ENCODE data around the gene ZIC1.

The ZIC1 gene

DNA sequence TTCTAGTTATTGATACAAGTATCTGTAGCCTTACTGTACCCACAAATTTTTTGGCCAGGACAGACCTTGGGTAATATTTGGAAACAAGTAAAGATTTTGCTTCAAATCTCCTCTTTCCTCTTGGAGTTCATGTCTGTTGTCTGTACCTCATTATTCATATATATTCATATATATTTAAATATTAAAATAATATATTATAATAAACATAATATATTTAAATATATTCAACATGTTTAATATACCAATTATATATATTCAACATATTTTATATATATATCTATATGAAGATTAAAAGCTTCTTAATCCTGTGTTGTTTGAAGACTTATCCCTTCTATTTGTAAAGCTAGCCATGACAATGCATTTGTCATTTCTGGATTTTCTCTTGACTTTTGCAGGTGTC is 38.1 kb downstream of the ZIC1 start:
- H4K91ac ChIP-seq (ENCODE audit: low read depth, low read length), result no peak overlapping the region
- no peak overlapping the region for H2AK5ac ChIP-seq (ENCODE audit: low read length)
- no peaks in the 10 kb centered on the region for H3K4me1 ChIP-seq (ENCODE audit: control insufficient read depth in 1 of 2, insufficient read depth in 2 of 2, low read length in 2 of 2)
- H3K23ac ChIP-seq (ENCODE audit: low read length), result no peak overlapping the region
- no peak overlapping the region for H3K27ac ChIP-seq (ENCODE audit: low read depth, low read length)
- no peaks in the 10 kb centered on the region for H3K79me2 ChIP-seq (ENCODE audit: control insufficient read depth, insufficient read depth, low read length, poor library complexity)
- H4K8ac ChIP-seq (ENCODE audit: low read depth, low read length), result no peak overlapping the region
- H3K18ac ChIP-seq (ENCODE audit: low read length), result no peak overlapping the region
- no peak overlapping the region for H3K14ac ChIP-seq (ENCODE audit: low read length)
- no peaks in the 10 kb centered on the region for H3K36me3 ChIP-seq (ENCODE audit: control insufficient read depth in 1 of 2, insufficient read depth in 2 of 2, low read length in 2 of 2)
- H2BK5ac ChIP-seq (ENCODE audit: low read depth, low read length, poor library complexity), result no peak overlapping the region
- no peak overlapping the region for H3K4me2 ChIP-seq (ENCODE audit: low read length)
- no peak overlapping the region for H2BK12ac ChIP-seq (ENCODE audit: low read length)
- no peak for DNase-seq
- H3K79me1 ChIP-seq (ENCODE audit: low read length), result no peaks in the 10 kb centered on the region
- no peak overlapping the region for H4K12ac ChIP-seq (ENCODE audit: low read depth, low read length)
- no peaks in the 10 kb centered on the region for H3K9me3 ChIP-seq (ENCODE audit: insufficient read depth, low read depth, low read length)
- H3K9ac ChIP-seq (ENCODE audit: low read length), result no peak overlapping the region
- H3K4ac ChIP-seq (ENCODE audit: low read depth, low read length), result no peak overlapping the region
- no peaks in the 10 kb centered on the region for H3K27me3 ChIP-seq (ENCODE audit: insufficient read depth, low read length)
- H2BK120ac ChIP-seq (ENCODE audit: insufficient read depth, low read length, poor library complexity), result no peak overlapping the region
- H2AFZ ChIP-seq (ENCODE audit: insufficient read depth, low read length, poor library complexity), result no peak overlapping the region
- no peak overlapping the region for H3K4me3 ChIP-seq (ENCODE audit: low read depth, low read length)

GRCh38 chr3:147449669-147450068 is 40.5 kb downstream of the ZIC1 start:
- H3K27me3 ChIP-seq (ENCODE audit: insufficient read depth, low read length), result no peaks in the 10 kb centered on the region
- no CpG with 5 or more reads among the region's 3 CpGs for WGBS (ENCODE audit: extremely low coverage, insufficient coverage, insufficient read length)

DNA sequence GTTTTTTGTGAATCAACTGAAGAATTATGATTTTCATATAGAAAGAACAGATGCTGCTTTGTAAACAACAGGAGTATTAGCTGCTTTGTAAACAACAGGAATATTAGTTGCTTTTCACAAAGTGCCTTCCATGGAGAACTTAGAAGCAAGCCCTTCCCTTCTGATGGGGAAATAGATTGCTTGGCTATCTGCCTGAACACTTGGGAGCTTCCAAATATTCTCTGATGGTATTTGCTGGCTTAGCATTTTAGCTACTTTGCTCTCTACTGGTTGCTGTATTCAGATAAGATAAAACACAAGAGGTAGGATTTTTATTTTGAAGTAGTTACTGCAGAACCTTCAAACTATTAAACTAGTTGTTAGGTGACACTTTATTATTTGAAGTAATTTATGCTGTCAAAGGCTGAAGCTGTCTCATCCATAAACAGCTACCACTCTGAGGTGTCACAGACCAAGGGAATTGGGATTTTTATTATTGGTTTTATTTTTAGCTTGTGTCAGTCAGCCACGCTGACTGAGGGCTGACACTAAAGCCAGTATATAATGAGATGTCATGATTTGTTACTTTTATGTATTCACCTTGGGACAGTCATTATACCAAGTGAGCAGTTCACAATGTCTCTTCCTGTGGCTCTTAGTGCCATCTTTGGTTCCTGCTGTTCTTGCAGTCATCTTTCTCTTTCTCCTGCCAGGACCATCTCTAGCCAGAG is 50.0 kb downstream of the ZIC1 start:
- no CpG with 5 or more reads among the region's 1 CpG for WGBS (ENCODE audit: extremely low coverage, insufficient coverage, insufficient read length)
- no peak for DNase-seq
- Histone ChIP-seq H3K9me3 (ENCODE audit: insufficient read depth, low read depth, low read length) (no peaks in the 10 kb centered on the region), H3K79me1 (ENCODE audit: low read length) (no peaks in the 10 kb centered on the region), H3K9ac (ENCODE audit: low read length) (no peak overlapping the region), H3K4me3 (ENCODE audit: low read depth, low read length) (no peak overlapping the region), H3K27ac (ENCODE audit: low read depth, low read length) (no peak overlapping the region), H2BK5ac (ENCODE audit: low read depth, low read length, poor library complexity) (no peak overlapping the region), H4K91ac (ENCODE audit: low read depth, low read length) (no peak overlapping the region), H3K79me2 (ENCODE audit: control insufficient read depth, insufficient read depth, low read length, poor library complexity) (no peaks in the 10 kb centered on the region), H2AFZ (ENCODE audit: insufficient read depth, low read length, poor library complexity) (no peak overlapping the region), H3K14ac (ENCODE audit: low read length) (no peak overlapping the region), H3K4me2 (ENCODE audit: low read length) (no peak overlapping the region), H3K36me3 (ENCODE audit: control insufficient read depth in 1 of 2, insufficient read depth in 2 of 2, low read length in 2 of 2) (no peaks in the 10 kb centered on the region), H3K4me1 (ENCODE audit: control insufficient read depth in 1 of 2, insufficient read depth in 2 of 2, low read length in 2 of 2) (no peaks in the 10 kb centered on the region), H2AK5ac (ENCODE audit: low read length) (no peak overlapping the region), H3K4ac (ENCODE audit: low read depth, low read length) (no peak overlapping the region), H3K23ac (ENCODE audit: low read length) (no peak overlapping the region), H4K8ac (ENCODE audit: low read depth, low read length) (no peak overlapping the region), H3K18ac (ENCODE audit: low read length) (no peak overlapping the region), H3K27me3 (ENCODE audit: insufficient read depth, low read length) (no peaks in the 10 kb centered on the region), H2BK120ac (ENCODE audit: insufficient read depth, low read length, poor library complexity) (no peak overlapping the region), H2BK12ac (ENCODE audit: low read length) (no peak overlapping the region), H4K12ac (ENCODE audit: low read depth, low read length) (no peak overlapping the region)

More at GRCh38 chr3:147449669-147450068, 40.5 kb downstream of the ZIC1 start:
- no peak overlapping the region for H3K27ac ChIP-seq (ENCODE audit: low read depth, low read length)
- H3K4ac ChIP-seq (ENCODE audit: low read depth, low read length), result no peak overlapping the region
- H3K4me2 ChIP-seq (ENCODE audit: low read length), result no peak overlapping the region
- H2BK12ac ChIP-seq (ENCODE audit: low read length), result no peak overlapping the region
- no peaks in the 10 kb centered on the region for H3K79me2 ChIP-seq (ENCODE audit: control insufficient read depth, insufficient read depth, low read length, poor library complexity)
- no peak overlapping the region for H2BK120ac ChIP-seq (ENCODE audit: insufficient read depth, low read length, poor library complexity)
- no peak overlapping the region for H2BK5ac ChIP-seq (ENCODE audit: low read depth, low read length, poor library complexity)
- no peak overlapping the region for H3K4me3 ChIP-seq (ENCODE audit: low read depth, low read length)
- no peak overlapping the region for H3K18ac ChIP-seq (ENCODE audit: low read length)
- H2AFZ ChIP-seq (ENCODE audit: insufficient read depth, low read length, poor library complexity), result no peak overlapping the region
- no peaks in the 10 kb centered on the region for H3K9me3 ChIP-seq (ENCODE audit: insufficient read depth, low read depth, low read length)
- H3K9ac ChIP-seq (ENCODE audit: low read length), result no peak overlapping the region
- no peak overlapping the region for H4K12ac ChIP-seq (ENCODE audit: low read depth, low read length)
- H2AK5ac ChIP-seq (ENCODE audit: low read length), result no peak overlapping the region
- H3K36me3 ChIP-seq (ENCODE audit: control insufficient read depth in 1 of 2, insufficient read depth in 2 of 2, low read length in 2 of 2), result no peaks in the 10 kb centered on the region
- no peak overlapping the region for H3K14ac ChIP-seq (ENCODE audit: low read length)
- no peak overlapping the region for H4K91ac ChIP-seq (ENCODE audit: low read depth, low read length)
- no peak overlapping the region for H3K23ac ChIP-seq (ENCODE audit: low read length)
- DNase-seq, result no peak
- no peak overlapping the region for H4K8ac ChIP-seq (ENCODE audit: low read depth, low read length)
- no peaks in the 10 kb centered on the region for H3K79me1 ChIP-seq (ENCODE audit: low read length)
- no peaks in the 10 kb centered on the region for H3K4me1 ChIP-seq (ENCODE audit: control insufficient read depth in 1 of 2, insufficient read depth in 2 of 2, low read length in 2 of 2)

DNA sequence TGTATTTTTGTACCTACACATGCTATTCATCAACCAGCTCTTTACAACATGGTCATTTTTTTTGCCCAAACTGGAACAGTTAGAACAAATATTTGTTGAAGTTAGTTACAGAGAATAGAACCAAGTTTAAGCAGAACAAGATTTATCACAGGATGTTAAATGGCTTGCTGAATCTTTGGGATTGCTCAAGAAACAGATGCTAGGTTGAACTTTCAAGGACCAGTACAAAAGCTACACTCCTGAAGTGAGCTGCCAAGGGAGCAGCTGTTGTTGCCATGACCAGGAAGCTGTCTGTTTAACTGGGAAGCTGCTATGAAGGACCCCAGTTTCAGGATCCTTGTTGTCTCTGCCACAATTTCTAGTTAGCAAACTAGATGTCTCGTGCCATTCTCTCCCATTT is 53.7 kb downstream of the ZIC1 start:
- no peak overlapping the region for H3K23ac ChIP-seq (ENCODE audit: low read length)
- H2BK12ac ChIP-seq (ENCODE audit: low read length), result no peak overlapping the region
- no peaks in the 10 kb centered on the region for H3K79me1 ChIP-seq (ENCODE audit: low read length)
- no peak overlapping the region for H4K8ac ChIP-seq (ENCODE audit: low read depth, low read length)
- H3K14ac ChIP-seq (ENCODE audit: low read length), result no peak overlapping the region
- no peak overlapping the region for H2AK5ac ChIP-seq (ENCODE audit: low read length)
- H3K4me3 ChIP-seq (ENCODE audit: low read depth, low read length), result no peak overlapping the region
- no peak for DNase-seq
- H3K9ac ChIP-seq (ENCODE audit: low read length), result no peak overlapping the region
- no peak overlapping the region for H3K18ac ChIP-seq (ENCODE audit: low read length)
- no peak overlapping the region for H4K12ac ChIP-seq (ENCODE audit: low read depth, low read length)
- H4K91ac ChIP-seq (ENCODE audit: low read depth, low read length), result no peak overlapping the region
- H2BK120ac ChIP-seq (ENCODE audit: insufficient read depth, low read length, poor library complexity), result no peak overlapping the region
- H3K4me2 ChIP-seq (ENCODE audit: low read length), result no peak overlapping the region
- H2BK5ac ChIP-seq (ENCODE audit: low read depth, low read length, poor library complexity), result no peak overlapping the region
- no peaks in the 10 kb centered on the region for H3K4me1 ChIP-seq (ENCODE audit: control insufficient read depth in 1 of 2, insufficient read depth in 2 of 2, low read length in 2 of 2)
- no peaks in the 10 kb centered on the region for H3K27me3 ChIP-seq (ENCODE audit: insufficient read depth, low read length)
- no peak overlapping the region for H3K27ac ChIP-seq (ENCODE audit: low read depth, low read length)
- no peaks in the 10 kb centered on the region for H3K79me2 ChIP-seq (ENCODE audit: control insufficient read depth, insufficient read depth, low read length, poor library complexity)
- no peak overlapping the region for H3K4ac ChIP-seq (ENCODE audit: low read depth, low read length)
- no CpG with 5 or more reads among the region's 1 CpG for WGBS (ENCODE audit: extremely low coverage, insufficient coverage, insufficient read length)
- no peaks in the 10 kb centered on the region for H3K36me3 ChIP-seq (ENCODE audit: control insufficient read depth in 1 of 2, insufficient read depth in 2 of 2, low read length in 2 of 2)
- H2AFZ ChIP-seq (ENCODE audit: insufficient read depth, low read length, poor library complexity), result no peak overlapping the region
- no peaks in the 10 kb centered on the region for H3K9me3 ChIP-seq (ENCODE audit: insufficient read depth, low read depth, low read length)
